ENCODE measurements around the gene FOXR1. TPM values are rescaled to one million over a fixed set of nuclear protein-coding genes. Genes with fewer than 3 reads are reported as not detected.

The FOXR1 gene
- total RNA-seq, 1 donor = not detected

DNA sequence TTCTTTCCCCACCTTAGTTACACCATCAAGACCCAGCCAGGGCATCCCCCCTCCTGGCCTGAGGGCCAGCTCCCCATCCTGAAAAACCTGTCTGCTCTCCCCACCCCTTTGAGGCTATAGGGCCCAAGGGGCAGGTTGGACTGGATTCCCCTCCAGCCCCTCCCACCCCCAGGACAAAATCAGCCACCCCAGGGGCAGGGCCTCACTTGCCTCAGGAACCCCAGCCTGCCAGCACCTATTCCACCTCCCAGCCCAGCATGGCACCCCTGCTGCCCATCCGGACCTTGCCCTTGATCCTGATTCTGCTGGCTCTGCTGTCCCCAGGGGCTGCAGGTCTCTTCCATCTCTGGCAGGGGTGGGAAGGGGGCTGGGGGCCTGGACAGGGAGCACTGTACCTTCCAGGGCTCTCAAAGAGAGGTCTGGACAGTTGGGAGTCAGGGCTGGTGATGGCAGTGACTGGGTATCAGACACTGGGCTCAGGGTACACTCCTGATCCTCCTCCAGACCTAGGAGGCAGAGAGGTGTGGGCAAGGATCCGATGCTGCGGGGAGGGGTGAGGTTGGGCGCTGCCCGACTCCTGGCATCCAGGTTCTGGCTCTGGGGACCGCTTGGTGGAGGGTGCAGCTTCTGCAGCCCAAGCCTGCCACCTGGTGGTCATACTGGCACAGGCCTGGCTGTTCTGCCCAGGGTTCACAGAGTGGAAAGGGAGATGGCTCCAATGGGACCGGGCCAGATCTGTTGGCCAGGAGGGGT is 15.3 kb upstream of the FOXR1 start, which contains the start of gene UPK2:
Gene UPK2 (plus strand): TSS at position 205 of the 753 bp plus-strand sequence. CDS start 53 bp downstream, at position 258.
- no peaks in the 10 kb centered on the region for H4K20me1 ChIP-seq (ENCODE audit: insufficient read depth, low read length)
- no peak within 1 kb of the TSS for H2AFZ ChIP-seq (ENCODE audit: low read length)
- H3K4me2 ChIP-seq (ENCODE audit: insufficient read depth, low read length) = no peak within 1 kb of the TSS
- H3K9me3 ChIP-seq (ENCODE audit: low read depth, low read length) = no peaks in the 10 kb centered on the region
- no peak within 1 kb of the TSS for H3K4me3 ChIP-seq (ENCODE audit: insufficient read depth, low read length)
- no peaks in the 10 kb centered on the region for H3K4me1 ChIP-seq (ENCODE audit: insufficient read depth, low read length)
- DNase-seq (ENCODE audit: insufficient read length, low spot score, missing footprints) = peak; percentile 98
- H3K79me2 ChIP-seq (ENCODE audit: insufficient read depth, low read length) = no peaks in the 10 kb centered on the region
- H3K36me3 ChIP-seq (ENCODE audit: insufficient read depth, low read length) = no peaks in the 10 kb centered on the region
- peak; percentile 88 for TF ChIP-seq CTCF (IDR thresholded peaks at IDR 0.05; ENCODE audit: extremely low read depth, low read depth, low read length)
- peaks cover 33% of the 10 kb centered on the region for H3K27me3 ChIP-seq (ENCODE audit: insufficient read depth, low read length)
- H3K27ac ChIP-seq (ENCODE audit: low read depth, low read length) = no peak within 1 kb of the TSS

DNA sequence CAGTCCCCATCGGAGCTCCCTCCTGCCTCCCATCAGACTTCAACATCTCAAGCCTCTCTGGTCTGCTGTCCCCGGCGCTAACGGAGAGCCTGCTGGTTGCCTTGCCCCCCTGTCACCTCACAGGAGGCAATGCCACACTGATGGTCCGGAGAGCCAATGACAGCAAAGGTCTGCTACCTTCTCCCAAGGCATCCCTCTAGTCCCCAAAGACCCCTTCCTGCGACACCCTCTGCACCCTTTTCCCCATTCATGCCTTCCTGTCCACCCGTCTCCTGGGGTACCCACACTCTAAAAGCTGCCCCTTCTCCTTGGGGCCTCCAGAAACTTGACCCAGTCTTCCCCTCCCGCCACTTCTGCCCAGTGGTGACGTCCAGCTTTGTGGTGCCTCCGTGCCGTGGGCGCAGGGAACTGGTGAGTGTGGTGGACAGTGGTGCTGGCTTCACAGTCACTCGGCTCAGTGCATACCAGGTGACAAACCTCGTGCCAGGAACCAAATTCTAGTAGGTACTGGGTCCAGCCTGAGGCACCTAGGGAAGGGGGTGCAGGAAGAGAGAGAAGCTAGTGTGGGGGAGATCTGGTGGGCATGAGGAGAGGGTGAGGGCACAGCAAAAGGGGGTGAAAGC is 14.6 kb upstream of the FOXR1 start:
- H3K4me3 ChIP-seq (ENCODE audit: insufficient read depth, low read length) = no peak overlapping the region

GRCh38 chr11:118957549-118957948 is 14.0 kb upstream of the FOXR1 start:
- no peak overlapping the region for H3K27ac ChIP-seq (ENCODE audit: low read depth, low read length)
- H3K4me1 ChIP-seq (ENCODE audit: insufficient read depth, low read length) = no peaks in the 10 kb centered on the region
- peak; percentile 57 for DNase-seq (ENCODE audit: insufficient read length, low spot score, missing footprints)
- no peaks in the 10 kb centered on the region for H3K9me3 ChIP-seq (ENCODE audit: low read depth, low read length)
- no peaks in the 10 kb centered on the region for H4K20me1 ChIP-seq (ENCODE audit: insufficient read depth, low read length)
- H3K36me3 ChIP-seq (ENCODE audit: insufficient read depth, low read length) = no peaks in the 10 kb centered on the region
- no peak overlapping the region for H2AFZ ChIP-seq (ENCODE audit: low read length)
- H3K4me2 ChIP-seq (ENCODE audit: insufficient read depth, low read length) = no peak overlapping the region
- no peak overlapping the region for H3K4me3 ChIP-seq (ENCODE audit: insufficient read depth, low read length)
- TF ChIP-seq CTCF (IDR thresholded peaks at IDR 0.05; ENCODE audit: extremely low read depth, low read depth, low read length) = no peak
- peaks cover 32% of the 10 kb centered on the region for H3K27me3 ChIP-seq (ENCODE audit: insufficient read depth, low read length)
- no peaks in the 10 kb centered on the region for H3K79me2 ChIP-seq (ENCODE audit: insufficient read depth, low read length)

More for the DNA sequence above, 14.6 kb upstream of the FOXR1 start:
- H3K9me3 ChIP-seq (ENCODE audit: low read depth, low read length) = no peaks in the 10 kb centered on the region
- TF ChIP-seq CTCF (IDR thresholded peaks at IDR 0.05; ENCODE audit: extremely low read depth, low read depth, low read length) = no peak
- H3K27me3 ChIP-seq (ENCODE audit: insufficient read depth, low read length) = peaks cover 33% of the 10 kb centered on the region
- H3K27ac ChIP-seq (ENCODE audit: low read depth, low read length) = no peak overlapping the region
- H3K79me2 ChIP-seq (ENCODE audit: insufficient read depth, low read length) = no peaks in the 10 kb centered on the region
- DNase-seq (ENCODE audit: insufficient read length, low spot score, missing footprints) = peak; percentile 52
- no peaks in the 10 kb centered on the region for H3K4me1 ChIP-seq (ENCODE audit: insufficient read depth, low read length)
- H3K36me3 ChIP-seq (ENCODE audit: insufficient read depth, low read length) = no peaks in the 10 kb centered on the region
- no peak overlapping the region for H2AFZ ChIP-seq (ENCODE audit: low read length)
- H4K20me1 ChIP-seq (ENCODE audit: insufficient read depth, low read length) = no peaks in the 10 kb centered on the region
- H3K4me2 ChIP-seq (ENCODE audit: insufficient read depth, low read length) = no peak overlapping the region

- no peaks in the 10 kb centered on the region for H3K36me3 ChIP-seq (ENCODE audit: insufficient read depth, low read length)
- DNase-seq (ENCODE audit: insufficient read length, low spot score, missing footprints) = peak; percentile 13
- no peak overlapping the region for H3K4me3 ChIP-seq (ENCODE audit: insufficient read depth, low read length)
- no peaks in the 10 kb centered on the region for H4K20me1 ChIP-seq (ENCODE audit: insufficient read depth, low read length)
- H3K79me2 ChIP-seq (ENCODE audit: insufficient read depth, low read length) = no peaks in the 10 kb centered on the region
- no peak overlapping the region for H3K4me2 ChIP-seq (ENCODE audit: insufficient read depth, low read length)
- H3K27me3 ChIP-seq (ENCODE audit: insufficient read depth, low read length) = peaks cover 28% of the 10 kb centered on the region
- no peak overlapping the region for H3K27ac ChIP-seq (ENCODE audit: low read depth, low read length)
- H3K4me1 ChIP-seq (ENCODE audit: insufficient read depth, low read length) = no peaks in the 10 kb centered on the region
- H2AFZ ChIP-seq (ENCODE audit: low read length) = no peak overlapping the region
- no peak for TF ChIP-seq CTCF (IDR thresholded peaks at IDR 0.05; ENCODE audit: extremely low read depth, low read depth, low read length)
- H3K9me3 ChIP-seq (ENCODE audit: low read depth, low read length) = no peaks in the 10 kb centered on the region
Measured at GRCh38 chr11:118957968-118958367, 13.6 kb upstream of the FOXR1 start.

Measured in osteoblast (primary cell).